Measurements from ENCODE around the gene ASB18. TPM values are rescaled to one million over a fixed set of nuclear protein-coding genes. Genes with fewer than 3 reads are reported as not detected.

ASB18 gene
- total RNA-seq, 1 experiment from 2014 or later, result not detected

GRCh38 chr2:236238751-236239150 lies 25.5 kb downstream of the ASB18 start (continued):
- TF ChIP-seq ZBTB33 (IDR thresholded peaks at IDR 0.05; ENCODE audit: extremely low read depth, insufficient replicate concordance, low read length), result no peak
- no peak for TF ChIP-seq SRF (IDR thresholded peaks at IDR 0.05; ENCODE audit: low read depth)

GRCh38 chr2:236237468-236238190 lies 26.6 kb downstream of the ASB18 start:
- Histone ChIP-seq H3K9me2 (ENCODE audit: insufficient read depth) (0 out of 2 replicates have a peak, but pooled peaks cover 3% of the 10 kb centered on the region), H3K27ac (ENCODE audit: low read depth, low read length) (no peak overlapping the region), H2AFZ (ENCODE audit: low read depth, low read length, poor library complexity, severe bottlenecking) (no peak overlapping the region), H3K79me2 (ENCODE audit: insufficient read depth, low read length) (no peaks in the 10 kb centered on the region), H4K20me1 (ENCODE audit: insufficient read depth) (no peaks in the 10 kb centered on the region), H3K36me3 (ENCODE audit: control insufficient read depth in 1 of 2, insufficient read depth in 2 of 2, low read length in 2 of 2) (no peaks in the 10 kb centered on the region; a peak in 1 of 4 replicates), H3K9me3 (ENCODE audit: control insufficient read depth in 1 of 2, insufficient read depth in 1 of 2, low read depth in 1 of 2, low read length in 2 of 2) (peaks cover 0 to 2% of the 10 kb centered on the region in 2 experiments; a peak in 1 of 4 replicates), H3K9ac (ENCODE audit: low read length) (no peak overlapping the region), H3K4me3 (replicated peaks in 1 of 2; ENCODE audit: low read depth in 1 of 2, low read length in 2 of 2) (no peak overlapping the region), H3K27me3 (ENCODE audit: insufficient read depth, low read length) (no peaks in the 10 kb centered on the region), H3K4me2 (ENCODE audit: low read length) (no peak overlapping the region), H3K4me1 (ENCODE audit: control insufficient read depth in 1 of 2, insufficient read depth in 2 of 2, low read length in 2 of 2) (no peaks in the 10 kb centered on the region)
- ChIA-PET CTCF (no interaction called here), POLR2A (no interaction called here), RAD21 (ENCODE audit: low non-redundant PET in 1 of 2, low total read pairs in 2 of 2, uncharacterized antibody in 2 of 2, unreplicated experiment in 2 of 2) (no interaction called here)
- ATAC-seq (no peak), DNase-seq (ENCODE audit: low read depth, low spot score) (no peak)
- TF ChIP-seq EGR1 (IDR thresholded peaks at IDR 0.05; ENCODE audit: low read depth), result no peak
- TF ChIP-seq, protein P1, sequence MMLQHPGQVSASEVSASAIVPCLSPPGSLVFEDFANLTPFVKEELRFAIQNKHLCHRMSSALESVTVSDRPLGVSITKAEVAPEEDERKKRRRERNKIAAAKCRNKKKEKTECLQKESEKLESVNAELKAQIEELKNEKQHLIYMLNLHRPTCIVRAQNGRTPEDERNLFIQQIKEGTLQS (IDR thresholded peaks at IDR 0.05), result no peak
- TF ChIP-seq ZNF274 (IDR thresholded peaks at IDR 0.05; ENCODE audit: low read depth, low read length), result no peak
- TF ChIP-seq SP1 (IDR thresholded peaks at IDR 0.05; ENCODE audit: low read depth), result no peak
- no peak for TF ChIP-seq ELF1 (IDR thresholded peaks at IDR 0.05; ENCODE audit: borderline replicate concordance, low read depth)
- TF ChIP-seq EZH2phosphoT487 (IDR thresholded peaks at IDR 0.05; ENCODE audit: borderline replicate concordance), result no peak
- TF ChIP-seq TCF7L2 (IDR thresholded peaks at IDR 0.05; ENCODE audit: borderline replicate concordance, extremely low read depth, insufficient read depth, insufficient read length), result no peak
- no peak for TF ChIP-seq JUND (IDR thresholded peaks at IDR 0.05)
- no peak for TF ChIP-seq CEBPB (IDR thresholded peaks at IDR 0.05; ENCODE audit: low read depth)
- TF ChIP-seq SRF (IDR thresholded peaks at IDR 0.05; ENCODE audit: low read depth), result no peak
- TF ChIP-seq ZBTB33 (IDR thresholded peaks at IDR 0.05; ENCODE audit: extremely low read depth, insufficient replicate concordance, low read length), result no peak
- TF ChIP-seq POLR2A (IDR thresholded peaks at IDR 0.05; ENCODE audit: borderline replicate concordance, extremely low read depth, insufficient read depth, insufficient read length), result no peak
- TF ChIP-seq RAD21 (IDR thresholded peaks at IDR 0.05; ENCODE audit: low read depth), result no peak
- TF ChIP-seq, protein P2, sequence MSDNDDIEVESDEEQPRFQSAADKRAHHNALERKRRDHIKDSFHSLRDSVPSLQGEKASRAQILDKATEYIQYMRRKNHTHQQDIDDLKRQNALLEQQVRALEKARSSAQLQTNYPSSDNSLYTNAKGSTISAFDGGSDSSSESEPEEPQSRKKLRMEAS (IDR thresholded peaks at IDR 0.05), result no peak
- TF ChIP-seq SIN3A (IDR thresholded peaks at IDR 0.05; ENCODE audit: low read depth), result no peak
- TF ChIP-seq EZH2 (IDR thresholded peaks at IDR 0.05), result no peak
- no peak for TF ChIP-seq CBX3 (IDR thresholded peaks at IDR 0.05; ENCODE audit: low read depth)
- TF ChIP-seq, protein P3, sequence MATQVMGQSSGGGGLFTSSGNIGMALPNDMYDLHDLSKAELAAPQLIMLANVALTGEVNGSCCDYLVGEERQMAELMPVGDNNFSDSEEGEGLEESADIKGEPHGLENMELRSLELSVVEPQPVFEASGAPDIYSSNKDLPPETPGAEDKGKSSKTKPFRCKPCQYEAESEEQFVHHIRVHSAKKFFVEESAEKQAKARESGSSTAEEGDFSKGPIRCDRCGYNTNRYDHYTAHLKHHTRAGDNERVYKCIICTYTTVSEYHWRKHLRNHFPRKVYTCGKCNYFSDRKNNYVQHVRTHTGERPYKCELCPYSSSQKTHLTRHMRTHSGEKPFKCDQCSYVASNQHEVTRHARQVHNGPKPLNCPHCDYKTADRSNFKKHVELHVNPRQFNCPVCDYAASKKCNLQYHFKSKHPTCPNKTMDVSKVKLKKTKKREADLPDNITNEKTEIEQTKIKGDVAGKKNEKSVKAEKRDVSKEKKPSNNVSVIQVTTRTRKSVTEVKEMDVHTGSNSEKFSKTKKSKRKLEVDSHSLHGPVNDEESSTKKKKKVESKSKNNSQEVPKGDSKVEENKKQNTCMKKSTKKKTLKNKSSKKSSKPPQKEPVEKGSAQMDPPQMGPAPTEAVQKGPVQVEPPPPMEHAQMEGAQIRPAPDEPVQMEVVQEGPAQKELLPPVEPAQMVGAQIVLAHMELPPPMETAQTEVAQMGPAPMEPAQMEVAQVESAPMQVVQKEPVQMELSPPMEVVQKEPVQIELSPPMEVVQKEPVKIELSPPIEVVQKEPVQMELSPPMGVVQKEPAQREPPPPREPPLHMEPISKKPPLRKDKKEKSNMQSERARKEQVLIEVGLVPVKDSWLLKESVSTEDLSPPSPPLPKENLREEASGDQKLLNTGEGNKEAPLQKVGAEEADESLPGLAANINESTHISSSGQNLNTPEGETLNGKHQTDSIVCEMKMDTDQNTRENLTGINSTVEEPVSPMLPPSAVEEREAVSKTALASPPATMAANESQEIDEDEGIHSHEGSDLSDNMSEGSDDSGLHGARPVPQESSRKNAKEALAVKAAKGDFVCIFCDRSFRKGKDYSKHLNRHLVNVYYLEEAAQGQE (IDR thresholded peaks at IDR 0.05; ENCODE audit: low read depth), result no peak
- intact Hi-C loops (cut with micrococcal nuclease), result no loop called here
- no TSS peak for BruUV-seq (replicated peaks)
